GM12878 (cell line): ENCODE data around the gene PHF14. TPM values are rescaled to one million over a fixed set of nuclear protein-coding genes. Genes with fewer than 3 reads are reported as not detected.

ENCODE experiments used
- ATAC-seq: fragments of 200-7000 bp; cut with Tn5 transposase; 3 replicates; pipeline ENCODE4 v1.9.1; 2020; ENCODE audit warnings: mild to moderate bottlenecking, moderate library complexity
- BruUV-seq: library from RNA; stranded (reverse); fragments of 400-500 nt; replicated peaks from 2 replicates; lab custom pipeline; 2021; lab: Mats Ljungman, UMichigan
- CTCF ChIA-PET: fragments of 300-600 bp; sonication (Branson Sonifier 250); formaldehyde crosslinking; extraction: SDS; loops from one replicate; lab custom pipeline; 2021; ENCODE audit warnings: inconsistent platforms; lab: Yijun Ruan, JAX
- POLR2A ChIA-PET: fragments of 350-600 bp; formaldehyde crosslinking; extraction: SDS; loops from one replicate; lab custom pipeline; 2021; ENCODE audit warnings: inconsistent platforms; lab: Charles Lee
- RAD21 ChIA-PET: fragments of 300-600 bp; sonication (Branson Sonifier 250); formaldehyde crosslinking; loops from one replicate; lab custom pipeline; 2023; ENCODE audit warnings: antibody characterized with exemption; ENCODE audit not compliant: unreplicated experiment; lab: Charles Lee
- SMC1A ChIA-PET: fragments of 300-600 bp; sonication (Branson Sonifier 250); formaldehyde crosslinking; loops from one replicate; lab custom pipeline; 2023; ENCODE audit not compliant: unreplicated experiment, uncharacterized antibody; lab: Charles Lee
- DNase-seq: peaks from one replicate; pipeline ENCODE4 v3.0.0-alpha.2; 2011; ENCODE audit warnings: low read depth, low spot score
- FAIRE-seq: peaks from 3 replicates; lab custom pipeline; 2011; peaks lifted over from hg19 to GRCh38; lab: Jason Lieb, UNC
- H2AFZ ChIP-seq: 2 replicates; pipeline ENCODE4 v1.6.0; 2011; ENCODE audit warnings: low read depth, low read length, control low read depth; ENCODE audit not compliant: control insufficient read depth
- H3K27ac ChIP-seq: 2 replicates; pipeline ENCODE4 v1.5.1; 2011; ENCODE audit warnings: control low read depth; ENCODE audit not compliant: control insufficient read depth, insufficient read depth
- H3K27me3 ChIP-seq, 2 experiments: replicated peaks in 1 of 2; 2 replicates each; pipeline versions ENCODE4 v1.6.0 to v1.6.1; 2011; ENCODE audit warnings: low read length in 1 of 2; ENCODE audit not compliant: control insufficient read depth in 2 of 2, insufficient read depth in 2 of 2
- H3K36me3 ChIP-seq, 2 experiments: 2 replicates each; pipeline ENCODE4 v1.5.1; 2011; ENCODE audit warnings: low read length in 1 of 2; ENCODE audit not compliant: control insufficient read depth in 2 of 2, insufficient read depth in 2 of 2
- H3K4me1 ChIP-seq: 2 replicates; pipeline ENCODE4 v1.6.1; 2011; ENCODE audit warnings: mild to moderate bottlenecking, low read length, moderate library complexity, mixed read lengths; ENCODE audit not compliant: control insufficient read depth, insufficient read depth
- H3K4me2 ChIP-seq: 2 replicates; pipeline ENCODE4 v1.6.0; 2011; ENCODE audit warnings: control low read depth; ENCODE audit not compliant: control insufficient read depth, insufficient read depth
- H3K4me3 ChIP-seq: fragments of 200-600 bp; sonication (generic); 2 replicates; pipeline ENCODE4 v1.5.1; 2016
- H3K79me2 ChIP-seq: 2 replicates; pipeline ENCODE4 v1.6.0; 2011; ENCODE audit warnings: low read length; ENCODE audit not compliant: control insufficient read depth, insufficient read depth
- H3K9ac ChIP-seq: 2 replicates; pipeline ENCODE4 v1.8.0; 2011; ENCODE audit warnings: low read length, control low read depth, mixed read lengths; ENCODE audit not compliant: control insufficient read depth, insufficient read depth
- H3K9me3 ChIP-seq: replicated peaks from 3 replicates; pipeline ENCODE4 v1.5.1; 2011; ENCODE audit warnings: mild to moderate bottlenecking, low read length; ENCODE audit not compliant: control insufficient read depth, insufficient read depth
- H4K20me1 ChIP-seq: 2 replicates; pipeline ENCODE4 v1.6.0; 2011; ENCODE audit not compliant: control insufficient read depth, insufficient read depth
- CEBPB ChIP-seq, 2 experiments: fragments of 150-350 bp in 1 of 2; IDR thresholded peaks; 2 replicates each; pipeline ENCODE4 v1.6.1; 2012 to 2014; ENCODE audit warnings: low read depth in 2 of 2, low read length in 2 of 2, borderline replicate concordance in 1 of 2, inconsistent platforms in 1 of 2
- CHD4 ChIP-seq: fragments of 200-600 bp; sonication (generic); IDR thresholded peaks from 2 replicates; pipeline ENCODE4 v1.6.1; 2016; ENCODE audit warnings: mild to moderate bottlenecking
- EED ChIP-seq: sonication (generic); IDR thresholded peaks from 2 replicates; pipeline ENCODE4 v1.6.1; 2016; ENCODE audit warnings: antibody characterized with exemption, low read depth
- EZH2 ChIP-seq: IDR thresholded peaks from 2 replicates; pipeline ENCODE4 v1.6.1; 2012; ENCODE audit warnings: low read depth, mild to moderate bottlenecking, control low read depth, inconsistent platforms, low read length, borderline replicate concordance; ENCODE audit not compliant: control insufficient read depth
- HCFC1 ChIP-seq: fragments of 150-350 bp; IDR thresholded peaks from 2 replicates; pipeline ENCODE4 v1.6.1; 2014; ENCODE audit warnings: low read length
- HDAC6 ChIP-seq: fragments of 200-600 bp; sonication (generic); IDR thresholded peaks from one replicate; pipeline ENCODE4 v1.8.0; 2017; ENCODE audit warnings: antibody characterized with exemption; ENCODE audit not compliant: unreplicated experiment
- IKZF1 ChIP-seq: fragments of 450-650 bp; conservative IDR thresholded peaks from 2 replicates; pipeline ENCODE4 v1.6.1; 2017; ENCODE audit warnings: antibody characterized with exemption, mild to moderate bottlenecking
- MTA3 ChIP-seq: IDR thresholded peaks from 2 replicates; pipeline ENCODE4 v1.6.1; 2012; ENCODE audit warnings: low read length, inconsistent platforms, borderline replicate concordance
- NFIC ChIP-seq: IDR thresholded peaks from 2 replicates; pipeline ENCODE4 v1.6.1; 2012; ENCODE audit warnings: low read depth, mild to moderate bottlenecking, inconsistent platforms, low read length, moderate library complexity
- PAX5 ChIP-seq: IDR thresholded peaks from 2 replicates; pipeline ENCODE4 v1.6.1; 2011; ENCODE audit warnings: low read depth, low read length, borderline replicate concordance
- RCOR1 ChIP-seq: conservative IDR thresholded peaks from 2 replicates; pipeline ENCODE4 v1.6.1; 2012; ENCODE audit warnings: low read depth, low read length, improper control_type of control experiment
- SMAD5 ChIP-seq: IDR thresholded peaks from 2 replicates; pipeline ENCODE4 v1.6.1; 2016; ENCODE audit warnings: antibody characterized with exemption, low read depth
- SMARCA5 ChIP-seq: fragments of 450-650 bp; IDR thresholded peaks from 2 replicates; pipeline ENCODE4 v1.6.1; 2017; ENCODE audit warnings: mild to moderate bottlenecking
- TBL1XR1 ChIP-seq: IDR thresholded peaks from 2 replicates; pipeline ENCODE4 v1.6.1; 2012; ENCODE audit warnings: low read depth, low read length, improper control_type of control experiment
- YBX1 ChIP-seq: fragments of 450-650 bp; IDR thresholded peaks from 2 replicates; pipeline ENCODE4 v1.6.1; 2016; ENCODE audit warnings: antibody characterized with exemption
- ZNF622 ChIP-seq: fragments of 450-650 bp; IDR thresholded peaks from 2 replicates; pipeline ENCODE4 v1.6.1; 2017; ENCODE audit warnings: mild to moderate bottlenecking, inconsistent platforms
- ZSCAN29 ChIP-seq: fragments of 450-650 bp; IDR thresholded peaks from 2 replicates; pipeline ENCODE4 v1.6.1; 2017; ENCODE audit warnings: mild to moderate bottlenecking, moderate library complexity
- whole genome bisulfite sequencing: methylation state at CpG from one replicate; pipeline ENCODE4 v1.1.6; 2016; ENCODE audit warnings: low lambda C conversion rate; ENCODE audit not compliant: insufficient replicate concordance, insufficient coverage; ENCODE audit errors: missing lambda C conversion rate; 5-methylcytosine and 5-hydroxymethylcytosine counted together
- in situ Hi-C: fragments of 300-500 bp; cut with MboI; formaldehyde crosslinking; loops from 9 replicates; pipeline ENCODE4 v1.14.3; 2018; ENCODE audit warnings: mixed read lengths
- intact Hi-C: fragments of 100-400 bp; cut with micrococcal nuclease; formaldehyde crosslinking; loops from one replicate; pipeline ENCODE4 v1.14.2; 2022; ENCODE audit not compliant: unreplicated experiment
- polyA plus RNA-seq, 11 experiments: library from polyadenylated mRNA; depleted of rRNA in 4 of 11; unstranded in 6 of 11; stranded (reverse) in 5 of 11; fragments of >200 nt; fragmentation: Nextera tagmentation in 4 of 11; fragmentation: Illumina TruSeq in 1 of 11; extraction: Ambion mirVana in 4 of 11; extraction: Trizol in 1 of 11; gene quantifications; 1 replicate in 1 of 11; 2 replicates in 10 of 11; pipeline versions ENCODE4 v1.2.1 to v1.2.3, GENCODE V29; 2011 to 2016; ENCODE audit warnings: inconsistent platforms in 2 of 11, missing spikeins in 2 of 11, low read depth in 1 of 11
- total RNA-seq, 4 experiments: library from RNA; depleted of rRNA in 3 of 4; stranded (reverse); fragments of >200 nt in 3 of 4; fragmentation: Illumina TruSeq in 1 of 4; extraction: Trizol in 1 of 4; gene quantifications; 2 replicates each; pipeline versions ENCODE4 v1.2.1 to v1.2.3, GENCODE V29; 2013 to 2021
- TF ChIP-seq, protein P1 (sequence below): IDR thresholded peaks from 2 replicates; pipeline ENCODE4 v1.6.1; 2012; ENCODE audit warnings: low read depth, low read length, improper control_type of control experiment
- TF ChIP-seq, protein P2 (sequence below): fragments of 150-350 bp; IDR thresholded peaks from 2 replicates; pipeline ENCODE4 v1.6.1; 2016; ENCODE audit warnings: low read depth, low read length

Gene PHF14
- total and polyA plus RNA-seq, 10 of the 15 experiments (the other 5 are each of a cell fraction or from before 2014, with no cell fraction given), result 21.3 to 47.1 (median 29.9) TPM

DNA sequence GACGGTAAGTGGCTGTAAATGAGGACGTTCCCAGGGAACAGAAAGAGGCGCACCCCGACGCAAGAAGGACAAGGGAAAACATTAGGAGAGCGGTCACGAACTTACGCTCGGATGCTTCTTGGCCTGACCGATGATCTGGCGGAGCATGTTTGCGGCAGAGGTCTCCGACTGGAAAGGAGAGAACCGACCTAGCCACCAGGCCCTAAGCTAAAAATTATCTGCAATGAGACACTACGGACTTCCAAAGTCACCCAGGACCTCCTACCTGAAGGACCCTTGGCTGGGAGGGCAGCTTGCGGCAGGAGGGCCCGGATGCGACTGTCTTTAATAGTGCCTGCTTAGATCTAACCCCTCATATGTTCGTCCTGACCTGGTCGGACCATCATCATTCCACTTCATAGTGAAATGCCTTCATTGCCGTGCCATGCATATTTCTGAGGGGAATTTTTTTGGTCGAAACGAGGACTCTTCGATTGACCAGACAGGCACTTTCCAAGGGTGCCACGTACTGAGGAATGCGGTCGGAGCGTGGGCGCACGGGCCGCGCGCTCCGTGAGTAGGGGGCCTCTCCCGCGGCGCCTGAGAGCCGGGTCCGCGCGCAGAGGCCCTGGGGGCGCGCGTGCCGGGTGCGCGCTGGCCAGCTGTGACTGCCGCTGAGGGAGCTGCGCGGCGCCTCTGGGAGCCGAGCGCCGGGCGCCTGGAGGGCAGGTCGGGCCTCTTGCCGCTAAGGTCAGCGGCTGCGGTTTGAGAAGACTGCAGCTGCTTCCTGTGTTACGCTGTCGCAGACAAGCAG is 33.6 kb upstream of the PHF14 start:
- FAIRE-seq (peak; percentile 92), ATAC-seq (peak; percentile 94), DNase-seq (peak; percentile 88)
- under 1% methylated on average over 61 of the region's 61 CpGs for WGBS
- Histone ChIP-seq H3K9me3 (no peaks in the 10 kb centered on the region), H3K4me3 (peak overlapping the region; percentile 95), H4K20me1 (no peaks in the 10 kb centered on the region), H3K36me3 (no peaks in the 10 kb centered on the region; a peak in 1 of 4 replicates), H3K27me3 (no peaks in the 10 kb centered on the region), H3K4me1 (peaks cover 3% of the 10 kb centered on the region; the same call in 1 of the 2 replicates), H3K79me2 (peaks cover 33% of the 10 kb centered on the region), H2AFZ (peak overlapping the region; percentile 98), H3K4me2 (peak overlapping the region; percentile 95), H3K27ac (peak overlapping the region; percentile 98), H3K9ac (peak overlapping the region; percentile 91)
- intact Hi-C loops (loop anchor here (1.0 to 5.0 kb wide), 3 partner anchors 33 to 392 kb away; partner anchors contain the start of gene PHF14), in situ Hi-C loops (loop anchor here (25.0 kb wide), 1 partner anchor 397 kb away; no protein-coding TSS in a partner anchor)
- ChIA-PET SMC1A (interaction anchor here (0.5 to 4.6 kb wide), 17 partner anchors 9 to 272 kb away, joined by 3 to 29 read pairs (median 4); partner anchors contain the start of gene PHF14), CTCF (interaction anchor here (0.6 kb wide), 1 partner anchor 10 kb away, joined by 3 read pairs; no protein-coding TSS in a partner anchor), RAD21 (interaction anchor here (0.6 to 3.3 kb wide), 10 partner anchors 12 to 272 kb away, joined by 3 to 15 read pairs (median 4); partner anchors contain the start of gene PHF14), POLR2A (interaction anchor here (0.7 to 2.8 kb wide), 9 partner anchors 10 to 1134 kb away, joined by 3 to 22 read pairs (median 5); partner anchors contain the start of gene PHF14)
- BruUV-seq, result no TSS peak
- peak; percentile 96 for TF ChIP-seq SMAD5
- TF ChIP-seq TBL1XR1, result peak; percentile 67
- TF ChIP-seq IKZF1, result peak; percentile 86
- peak; percentile 39; the same call in 1 of the 2 replicates for TF ChIP-seq PAX5
- TF ChIP-seq HDAC6, result peak; percentile 71
- TF ChIP-seq, protein P1, sequence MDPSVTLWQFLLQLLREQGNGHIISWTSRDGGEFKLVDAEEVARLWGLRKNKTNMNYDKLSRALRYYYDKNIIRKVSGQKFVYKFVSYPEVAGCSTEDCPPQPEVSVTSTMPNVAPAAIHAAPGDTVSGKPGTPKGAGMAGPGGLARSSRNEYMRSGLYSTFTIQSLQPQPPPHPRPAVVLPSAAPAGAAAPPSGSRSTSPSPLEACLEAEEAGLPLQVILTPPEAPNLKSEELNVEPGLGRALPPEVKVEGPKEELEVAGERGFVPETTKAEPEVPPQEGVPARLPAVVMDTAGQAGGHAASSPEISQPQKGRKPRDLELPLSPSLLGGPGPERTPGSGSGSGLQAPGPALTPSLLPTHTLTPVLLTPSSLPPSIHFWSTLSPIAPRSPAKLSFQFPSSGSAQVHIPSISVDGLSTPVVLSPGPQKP, result no peak
- no peak for TF ChIP-seq ZNF622
- TF ChIP-seq, protein P2, sequence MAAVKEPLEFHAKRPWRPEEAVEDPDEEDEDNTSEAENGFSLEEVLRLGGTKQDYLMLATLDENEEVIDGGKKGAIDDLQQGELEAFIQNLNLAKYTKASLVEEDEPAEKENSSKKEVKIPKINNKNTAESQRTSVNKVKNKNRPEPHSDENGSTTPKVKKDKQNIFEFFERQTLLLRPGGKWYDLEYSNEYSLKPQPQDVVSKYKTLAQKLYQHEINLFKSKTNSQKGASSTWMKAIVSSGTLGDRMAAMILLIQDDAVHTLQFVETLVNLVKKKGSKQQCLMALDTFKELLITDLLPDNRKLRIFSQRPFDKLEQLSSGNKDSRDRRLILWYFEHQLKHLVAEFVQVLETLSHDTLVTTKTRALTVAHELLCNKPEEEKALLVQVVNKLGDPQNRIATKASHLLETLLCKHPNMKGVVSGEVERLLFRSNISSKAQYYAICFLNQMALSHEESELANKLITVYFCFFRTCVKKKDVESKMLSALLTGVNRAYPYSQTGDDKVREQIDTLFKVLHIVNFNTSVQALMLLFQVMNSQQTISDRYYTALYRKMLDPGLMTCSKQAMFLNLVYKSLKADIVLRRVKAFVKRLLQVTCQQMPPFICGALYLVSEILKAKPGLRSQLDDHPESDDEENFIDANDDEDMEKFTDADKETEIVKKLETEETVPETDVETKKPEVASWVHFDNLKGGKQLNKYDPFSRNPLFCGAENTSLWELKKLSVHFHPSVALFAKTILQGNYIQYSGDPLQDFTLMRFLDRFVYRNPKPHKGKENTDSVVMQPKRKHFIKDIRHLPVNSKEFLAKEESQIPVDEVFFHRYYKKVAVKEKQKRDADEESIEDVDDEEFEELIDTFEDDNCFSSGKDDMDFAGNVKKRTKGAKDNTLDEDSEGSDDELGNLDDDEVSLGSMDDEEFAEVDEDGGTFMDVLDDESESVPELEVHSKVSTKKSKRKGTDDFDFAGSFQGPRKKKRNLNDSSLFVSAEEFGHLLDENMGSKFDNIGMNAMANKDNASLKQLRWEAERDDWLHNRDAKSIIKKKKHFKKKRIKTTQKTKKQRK, result no peak
- TF ChIP-seq CEBPB (IDR thresholded peaks at IDR 0.05; ENCODE audit: borderline replicate concordance in 1 of 2, low read depth in 2 of 2, low read length in 2 of 2), result no peak
- TF ChIP-seq CHD4, result no peak
- peak; percentile 46; the same call in 1 of the 2 replicates for TF ChIP-seq HCFC1
- no peak for TF ChIP-seq RCOR1
- no peak for TF ChIP-seq ZSCAN29
- TF ChIP-seq MTA3, result no peak
- no peak for TF ChIP-seq YBX1
- TF ChIP-seq SMARCA5, result peak; percentile 51
- TF ChIP-seq EED, result peak; percentile 60; the same call in 1 of the 2 replicates
- TF ChIP-seq EZH2, result no peak
- TF ChIP-seq NFIC, result peak; percentile 61; the same call in 1 of the 2 replicates
